GM18517 (cell line): ENCODE data around the gene FKBP2.

Source experiments
- ATAC-seq: cut with Tn5 transposase; IDR thresholded peaks from one replicate; pipeline ENCODE4 v1.9.1; 2021; ENCODE audit warnings: mild to moderate bottlenecking, moderate library complexity; ENCODE audit not compliant: unreplicated experiment

FKBP2 gene

GRCh38 chr11:64240435-64241240 lies at the start of gene FKBP2:
FKBP2 (plus strand) TSS chr11:64241095; CDS start chr11:64242388, 1,293 bp downstream.
- peak; percentile 47 for ATAC-seq

- no peak for ATAC-seq
These were observed 48.5 kb upstream of the FKBP2 start for GRCh38 chr11:64192434-64192833.

DNA sequence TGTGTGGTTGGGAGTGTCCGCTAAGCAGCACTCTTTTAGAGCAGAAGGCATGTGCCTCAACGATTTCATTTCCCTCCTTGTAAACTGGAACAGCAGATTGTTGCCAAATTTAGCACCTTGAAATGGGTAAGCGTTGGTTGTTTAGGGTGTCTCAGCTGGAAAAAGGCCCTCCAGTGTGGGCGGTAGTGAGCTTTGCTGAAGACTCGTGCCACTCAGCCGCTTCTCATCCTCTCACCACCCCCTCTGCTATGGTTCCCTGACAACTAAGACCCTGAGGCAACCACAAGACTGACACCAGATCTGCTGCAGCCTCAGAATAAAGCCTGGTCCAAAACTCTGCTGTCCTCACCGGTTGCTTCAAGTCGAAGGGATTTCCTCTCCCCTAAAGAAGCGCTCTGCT lies 44.3 kb upstream of the FKBP2 start:
- no peak for ATAC-seq

DNA sequence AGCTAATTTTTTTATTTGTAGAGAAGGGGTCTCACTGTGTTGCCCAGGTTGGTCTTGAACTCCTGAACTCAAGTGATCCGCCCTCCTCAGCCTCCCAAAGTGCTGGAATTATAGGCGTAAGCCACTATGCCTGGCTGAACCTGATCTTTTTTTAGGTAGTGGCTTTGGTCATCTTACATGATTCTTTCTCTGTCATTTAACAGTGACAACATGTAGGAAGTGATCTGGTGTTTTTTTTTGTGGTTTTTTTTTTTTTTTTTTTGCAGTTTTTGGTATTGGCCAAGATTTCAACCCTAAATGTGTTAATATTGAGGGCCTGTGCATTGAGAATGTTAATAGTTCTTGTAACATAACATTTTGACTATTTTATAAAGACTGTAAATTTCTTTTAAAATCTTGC lies 42.4 kb upstream of the FKBP2 start:
- ATAC-seq = no peak

- ATAC-seq = no peak
These were observed 39.4 kb upstream of the FKBP2 start for GRCh38 chr11:64201543-64201942.

GRCh38 chr11:64202992-64203391 lies 37.9 kb upstream of the FKBP2 start:
- ATAC-seq = no peak

DNA sequence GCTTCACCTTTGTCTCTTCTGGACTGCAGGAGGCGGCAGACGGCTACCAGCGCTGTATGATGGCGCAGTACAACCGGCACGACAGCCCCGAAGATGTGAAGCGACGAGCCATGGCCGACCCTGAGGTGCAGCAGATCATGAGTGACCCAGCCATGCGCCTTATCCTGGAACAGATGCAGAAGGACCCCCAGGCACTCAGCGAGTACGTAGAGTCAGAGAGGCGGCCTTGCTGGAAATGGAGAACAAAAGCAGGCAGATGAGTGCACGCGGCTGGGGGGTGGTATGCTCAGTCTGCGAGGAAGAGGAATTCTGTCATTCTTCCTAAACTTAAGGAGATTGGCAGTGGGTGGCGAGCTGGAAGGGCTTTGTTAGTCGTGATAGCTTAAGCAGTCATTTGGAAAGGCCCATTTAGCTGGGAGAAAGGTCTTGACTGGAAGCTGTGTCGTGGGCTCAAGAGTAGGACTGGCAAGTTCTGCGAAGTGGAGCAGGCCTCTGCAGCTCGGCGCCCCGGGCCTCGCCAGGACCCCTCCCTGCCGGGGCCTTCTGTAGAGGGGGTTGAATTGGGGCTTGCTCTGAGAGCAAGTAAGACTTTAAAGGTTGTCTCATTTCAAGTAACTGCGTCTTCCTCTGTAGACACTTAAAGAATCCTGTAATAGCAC lies 37.3 kb upstream of the FKBP2 start:
- ATAC-seq = no peak

GRCh38 chr11:64204080-64204440 lies 36.8 kb upstream of the FKBP2 start:
- ATAC-seq = no peak

- ATAC-seq = no peak
These were observed 36.4 kb upstream of the FKBP2 start for GRCh38 chr11:64204464-64204989.

DNA sequence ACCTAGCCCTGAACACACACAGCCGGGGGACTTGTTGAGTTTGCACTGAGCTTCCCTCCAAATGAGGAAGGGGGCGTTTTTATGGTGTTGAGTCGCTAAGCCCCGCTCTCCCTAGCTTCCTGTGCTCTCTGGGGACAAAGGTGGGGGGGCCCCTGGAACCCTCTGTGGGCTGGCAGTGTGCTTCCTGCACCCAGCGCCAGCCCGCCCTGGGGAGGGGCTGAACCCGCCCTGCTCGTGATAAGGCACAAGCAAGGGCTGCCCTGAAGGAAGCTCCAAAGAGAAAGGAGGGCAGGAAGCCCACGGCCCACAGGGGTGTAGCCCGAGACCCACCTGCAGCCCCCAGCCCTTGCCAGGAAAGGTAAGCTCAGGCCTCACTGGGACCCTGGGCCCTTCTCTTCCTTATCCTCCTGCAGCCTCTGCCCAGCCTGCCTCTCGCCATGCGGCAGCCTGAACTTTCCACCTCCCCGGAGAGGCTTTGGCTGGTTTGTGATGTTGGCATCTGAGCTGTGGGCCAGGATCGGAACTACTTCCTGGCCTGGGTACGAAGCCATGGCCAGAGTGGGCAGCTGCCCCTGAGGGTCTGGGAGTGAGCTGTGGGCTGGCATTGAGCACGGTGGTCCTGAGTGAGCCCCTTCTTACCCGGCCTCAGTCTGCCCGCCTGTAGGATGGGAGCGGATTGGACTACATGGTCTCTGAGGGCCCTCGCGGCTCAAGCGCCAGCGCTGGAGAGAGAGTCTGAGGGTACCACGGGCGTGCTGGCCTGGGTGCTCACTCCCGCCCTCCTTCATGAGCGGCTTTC lies 34.2 kb upstream of the FKBP2 start, which contains the start of gene FERMT3:
Gene FERMT3 (plus strand): TSS at position 265 of the 799 bp plus-strand sequence. CDS start 644 bp downstream, outside the sequence.
- peak; percentile 15 for ATAC-seq

DNA sequence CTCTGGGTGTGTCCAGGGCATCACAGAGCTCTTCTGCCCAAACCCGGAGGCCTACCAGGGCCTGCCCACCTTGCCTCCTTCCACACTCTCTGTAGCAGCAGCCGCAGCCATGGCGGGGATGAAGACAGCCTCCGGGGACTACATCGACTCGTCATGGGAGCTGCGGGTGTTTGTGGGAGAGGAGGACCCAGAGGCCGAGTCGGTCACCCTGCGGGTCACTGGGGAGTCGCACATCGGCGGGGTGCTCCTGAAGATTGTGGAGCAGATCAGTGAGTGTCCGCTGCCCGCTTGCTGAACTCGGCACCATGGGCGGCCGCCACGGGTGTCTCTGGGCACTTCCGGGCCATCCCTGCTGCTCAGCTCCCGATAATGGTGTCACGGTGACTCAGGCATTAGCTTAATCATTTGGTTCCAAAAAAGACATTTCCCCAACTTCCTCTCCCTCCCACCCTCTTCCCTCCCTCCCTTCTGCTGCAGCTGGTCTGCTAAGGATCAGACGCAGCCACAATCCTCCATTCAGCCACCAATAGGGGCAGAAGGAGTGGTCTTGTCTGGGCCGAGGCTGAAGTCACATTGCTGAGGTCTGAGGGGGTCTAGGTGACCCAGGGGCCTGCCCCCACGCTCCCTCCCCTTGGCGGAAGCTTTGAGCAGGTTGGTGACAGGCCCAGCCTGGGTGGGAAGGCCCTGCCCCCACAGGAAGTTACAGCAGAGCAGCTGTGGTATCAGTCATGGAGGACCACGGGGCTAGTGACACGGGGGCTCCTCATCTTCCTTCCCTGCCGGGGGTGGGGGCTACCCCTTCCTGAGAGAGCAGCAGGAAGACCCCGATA lies 33.4 kb upstream of the FKBP2 start:
- peak; percentile 47 for ATAC-seq

DNA sequence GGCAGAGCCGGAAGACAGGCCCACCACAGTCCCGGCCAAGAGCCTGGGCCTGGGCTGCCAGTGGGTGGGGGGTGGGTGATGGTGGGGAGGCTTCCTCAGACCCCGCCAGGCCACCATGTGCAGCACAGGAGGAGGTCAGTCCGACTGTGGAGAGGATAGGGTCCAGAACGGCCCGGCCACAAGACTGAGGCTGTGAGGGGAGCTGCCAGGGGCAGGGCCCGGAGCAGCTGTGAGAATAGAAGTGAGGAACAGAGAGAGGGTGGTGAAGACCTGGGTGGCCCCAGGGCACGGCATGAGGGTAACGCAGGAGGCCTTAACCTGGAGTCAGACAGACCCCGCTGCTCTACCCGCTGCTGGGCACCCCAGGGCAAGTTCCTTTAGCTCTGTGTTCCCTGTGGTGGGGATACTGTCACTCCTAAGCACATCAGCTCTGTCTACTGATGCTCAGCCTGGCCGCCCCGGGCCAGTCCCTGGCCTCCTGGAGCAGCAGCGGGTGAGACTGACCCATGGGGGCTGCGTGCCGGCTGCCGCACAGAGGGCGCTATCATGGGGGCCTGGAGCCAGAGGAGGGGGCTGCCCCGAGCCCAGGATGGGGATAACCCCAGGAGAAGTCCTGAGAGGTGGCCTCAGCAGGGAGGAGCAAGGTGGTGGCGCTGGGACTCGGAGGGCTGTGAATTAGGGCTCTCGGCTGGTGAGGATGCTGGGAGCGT lies 32.7 kb upstream of the FKBP2 start:
- no peak for ATAC-seq

DNA sequence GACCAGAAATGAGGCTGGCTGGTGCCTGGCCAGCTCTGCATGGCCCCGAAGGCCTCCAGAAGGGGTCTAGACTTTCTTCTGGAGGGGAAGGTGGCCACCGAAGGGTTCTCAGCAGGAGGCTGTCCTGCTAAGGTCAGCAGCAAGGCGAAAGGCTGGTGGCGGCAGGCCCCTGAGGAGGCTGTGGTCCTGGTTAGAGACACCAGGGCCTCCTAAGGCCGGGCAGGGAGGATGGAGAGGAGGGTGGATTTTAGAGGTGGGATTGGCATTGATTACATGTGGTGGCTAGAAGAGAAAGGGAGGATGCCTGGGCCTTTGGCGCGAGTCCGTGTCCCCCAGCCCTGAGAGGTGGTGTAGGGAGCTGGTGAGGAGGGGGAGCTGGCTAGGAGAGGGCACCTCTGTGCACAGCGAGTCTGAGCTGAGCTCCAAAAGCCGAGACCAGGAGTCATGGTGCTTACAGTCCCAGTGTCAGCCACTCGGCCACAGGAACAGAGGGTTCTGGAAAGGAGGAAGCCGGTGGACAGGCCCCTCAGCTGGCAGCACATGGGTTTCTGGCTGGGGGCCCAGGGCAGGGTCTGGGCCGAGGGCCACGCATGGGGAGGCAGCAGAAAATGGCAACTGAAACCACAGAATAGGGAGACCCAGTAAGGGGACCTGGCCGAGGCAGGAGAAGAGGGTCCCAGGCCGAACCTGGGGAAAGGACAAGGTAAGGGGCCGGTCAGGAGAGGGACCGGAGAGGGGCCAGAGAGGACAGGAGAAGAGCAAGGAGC lies 31.9 kb upstream of the FKBP2 start:
- ATAC-seq = no peak

DNA sequence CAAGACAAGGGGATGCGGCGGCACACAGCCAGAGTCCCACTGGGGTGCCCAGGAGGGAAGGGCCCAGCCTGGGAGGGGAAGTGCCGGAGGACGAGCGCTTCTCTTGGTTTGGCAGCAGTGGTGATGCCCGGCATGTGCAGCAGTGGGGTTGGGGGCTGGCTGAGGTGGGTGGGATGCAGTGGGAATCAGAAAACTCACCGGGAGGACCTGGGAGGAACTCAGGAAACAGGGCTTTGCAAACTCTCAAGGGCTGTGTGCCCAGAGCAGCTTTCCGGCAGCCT lies 31.4 kb upstream of the FKBP2 start:
- no peak for ATAC-seq

GRCh38 chr11:64210301-64211020 lies 30.4 kb upstream of the FKBP2 start:
- ATAC-seq = no peak

GRCh38 chr11:64211181-64211872 lies 29.6 kb upstream of the FKBP2 start:
- no peak for ATAC-seq

GRCh38 chr11:64216879-64217278 lies 24.0 kb upstream of the FKBP2 start:
- no peak for ATAC-seq
